IMR-90 (cell line): ENCODE measurements around the gene DENND6B.

Source experiments
- CTCF ChIP-seq: conservative IDR thresholded peaks from 2 replicates; pipeline ENCODE4 v1.5.1; 2012; ENCODE audit warnings: mild to moderate bottlenecking, low read depth, low read length, improper control_type of control experiment
- MAZ ChIP-seq: IDR thresholded peaks from 2 replicates; pipeline ENCODE4 v1.6.1; 2012; ENCODE audit warnings: low read depth, mild to moderate bottlenecking, low read length, improper control_type of control experiment, moderate library complexity, borderline replicate concordance
- MXI1 ChIP-seq: IDR thresholded peaks from 2 replicates; pipeline ENCODE4 v1.6.1; 2012; ENCODE audit warnings: low read depth, mild to moderate bottlenecking, low read length, moderate library complexity, borderline replicate concordance
- POLR2A ChIP-seq: IDR thresholded peaks from 2 replicates; pipeline ENCODE4 v1.6.1; 2012; ENCODE audit warnings: mild to moderate bottlenecking, low read depth, low read length
- RAD21 ChIP-seq: IDR thresholded peaks from 2 replicates; pipeline ENCODE4 v1.6.1; 2012; ENCODE audit warnings: low read length, improper control_type of control experiment
- RCOR1 ChIP-seq: IDR thresholded peaks from 2 replicates; pipeline ENCODE4 v1.6.1; 2012; ENCODE audit warnings: mild to moderate bottlenecking, low read length, improper control_type of control experiment; ENCODE audit not compliant: insufficient replicate concordance
- RFX5 ChIP-seq: IDR thresholded peaks from 2 replicates; pipeline ENCODE4 v1.8.0; 2012; ENCODE audit warnings: low read depth, mild to moderate bottlenecking, low read length, moderate library complexity
- TF ChIP-seq, protein P1 (sequence below): fragments of 150-350 bp; IDR thresholded peaks from 2 replicates; pipeline ENCODE4 v1.6.1; 2017; ENCODE audit warnings: mild to moderate bottlenecking, antibody characterized with exemption, low read length, low read depth

GRCh38 chr22:50317674-50318073 is 9.1 kb downstream of the DENND6B start:
- no peak for TF ChIP-seq POLR2A
- no peak for TF ChIP-seq CTCF
- TF ChIP-seq, protein P1, sequence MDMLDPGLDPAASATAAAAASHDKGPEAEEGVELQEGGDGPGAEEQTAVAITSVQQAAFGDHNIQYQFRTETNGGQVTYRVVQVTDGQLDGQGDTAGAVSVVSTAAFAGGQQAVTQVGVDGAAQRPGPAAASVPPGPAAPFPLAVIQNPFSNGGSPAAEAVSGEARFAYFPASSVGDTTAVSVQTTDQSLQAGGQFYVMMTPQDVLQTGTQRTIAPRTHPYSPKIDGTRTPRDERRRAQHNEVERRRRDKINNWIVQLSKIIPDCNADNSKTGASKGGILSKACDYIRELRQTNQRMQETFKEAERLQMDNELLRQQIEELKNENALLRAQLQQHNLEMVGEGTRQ = no peak
- no peak for TF ChIP-seq RCOR1
- no peak for TF ChIP-seq RFX5
- TF ChIP-seq RAD21 = no peak
- TF ChIP-seq MXI1 = no peak
- no peak for TF ChIP-seq MAZ
